GM23338 (cell line): ENCODE data around the gene RGL3. TPM values are rescaled to one million over a fixed set of nuclear protein-coding genes. Genes with fewer than 3 reads are reported as not detected.

Experiments used
- ATAC-seq: fragments of 200-7000 bp; cut with Tn5 transposase; 3 replicates; pipeline ENCODE4 v1.9.1; 2020
- DNase-seq: peaks from one replicate; pipeline ENCODE4 v3.0.0-alpha.2; 2015; ENCODE audit warnings: low spot score
- H2AFZ ChIP-seq: fragments of 200-600 bp; sonication (generic); 2 replicates; pipeline ENCODE4 v1.8.0; 2016; ENCODE audit warnings: antibody characterized with exemption, mild to moderate bottlenecking, moderate library complexity
- H3F3A ChIP-seq: fragments of 200-600 bp; sonication (generic); replicated peaks from 2 replicates; pipeline ENCODE4 v1.8.0; 2017; ENCODE audit warnings: antibody characterized with exemption, mixed run types, low read depth
- H3K27ac ChIP-seq: fragments of 200-600 bp; sonication (generic); 2 replicates; pipeline ENCODE4 v1.6.1; 2016; ENCODE audit warnings: low read depth
- H3K27me3 ChIP-seq: fragments of 200-600 bp; sonication (generic); 2 replicates; pipeline ENCODE4 v1.8.0; 2016; ENCODE audit warnings: mild to moderate bottlenecking, mixed run types, moderate library complexity; ENCODE audit not compliant: insufficient read depth
- H3K36me3 ChIP-seq: fragments of 200-600 bp; sonication (generic); 2 replicates; pipeline ENCODE4 v1.8.0; 2016; ENCODE audit warnings: mild to moderate bottlenecking; ENCODE audit not compliant: insufficient read depth
- H3K4me1 ChIP-seq: fragments of 200-600 bp; sonication (generic); 2 replicates; pipeline ENCODE4 v1.8.0; 2016; ENCODE audit warnings: mild to moderate bottlenecking, moderate library complexity; ENCODE audit not compliant: insufficient read depth
- H3K4me2 ChIP-seq: fragments of 200-600 bp; sonication (generic); 2 replicates; pipeline ENCODE4 v1.7.1; 2017; ENCODE audit warnings: mixed run types
- H3K4me3 ChIP-seq: fragments of 200-600 bp; sonication (generic); 2 replicates; pipeline ENCODE4 v1.6.1; 2016; ENCODE audit warnings: mixed run types
- H3K79me2 ChIP-seq: fragments of 200-600 bp; sonication (generic); replicated peaks from 2 replicates; pipeline ENCODE4 v1.8.0; 2017; ENCODE audit warnings: mild to moderate bottlenecking; ENCODE audit not compliant: insufficient read depth
- H3K9me2 ChIP-seq: fragments of 200-600 bp; sonication (generic); 2 replicates; pipeline ENCODE4 v1.8.0; 2017; ENCODE audit not compliant: insufficient read depth
- H4K20me1 ChIP-seq: fragments of 200-600 bp; sonication (generic); replicated peaks from 2 replicates; pipeline ENCODE4 v1.8.0; 2017; ENCODE audit warnings: mild to moderate bottlenecking; ENCODE audit not compliant: insufficient read depth
- H3K27ac Mint-ChIP-seq: 2 replicates; pipeline ENCODE4 v1.8.0; 2020; ENCODE audit warnings: inconsistent platforms, mild to moderate bottlenecking, moderate library complexity, mixed read lengths
- H3K27me3 Mint-ChIP-seq: 3 replicates; pipeline ENCODE4 v1.8.0; 2022; ENCODE audit warnings: low read depth, mild to moderate bottlenecking, moderate library complexity, mixed read lengths, inconsistent platforms; ENCODE audit not compliant: insufficient read depth, poor library complexity
- H3K36me3 Mint-ChIP-seq: 3 replicates; pipeline ENCODE4 v1.8.0; 2021; ENCODE audit warnings: low read depth, mild to moderate bottlenecking, inconsistent platforms, moderate library complexity, mixed read lengths
- H3K4me1 Mint-ChIP-seq: 3 replicates; pipeline ENCODE4 v1.8.0; 2020; ENCODE audit warnings: mild to moderate bottlenecking, inconsistent platforms, mixed read lengths
- H3K4me3 Mint-ChIP-seq: 3 replicates; pipeline ENCODE4 v1.8.0; 2021; ENCODE audit warnings: moderate library complexity, mild to moderate bottlenecking, inconsistent platforms, mixed read lengths
- H3K9me3 Mint-ChIP-seq: 3 replicates; pipeline ENCODE4 v1.8.0; 2020; ENCODE audit warnings: moderate library complexity, mild to moderate bottlenecking, inconsistent platforms, mixed read lengths
- CREB1 ChIP-seq: fragments of 250-450 bp; sonication (Bioruptor Pico); IDR thresholded peaks from 2 replicates; pipeline ENCODE4 v1.5.0; 2020; ENCODE audit warnings: low read depth, mild to moderate bottlenecking, moderate library complexity
- EZH2 ChIP-seq: fragments of 200-600 bp; sonication (generic); IDR thresholded peaks from one replicate; pipeline ENCODE4 v1.8.0; 2017; ENCODE audit warnings: antibody characterized with exemption, mild to moderate bottlenecking, low read depth; ENCODE audit not compliant: unreplicated experiment
- EZH2phosphoT487 ChIP-seq: fragments of 200-600 bp; sonication (generic); IDR thresholded peaks from one replicate; pipeline ENCODE4 v1.8.1; 2018; ENCODE audit warnings: antibody characterized with exemption; ENCODE audit not compliant: unreplicated experiment
- JUNB ChIP-seq: IDR thresholded peaks from one replicate; pipeline ENCODE4 v1.6.1; 2016; ENCODE audit warnings: antibody characterized with exemption; ENCODE audit not compliant: unreplicated experiment
- NANOG ChIP-seq: IDR thresholded peaks from 2 replicates; pipeline ENCODE4 v1.6.1; 2016; ENCODE audit warnings: antibody characterized with exemption, borderline replicate concordance
- POLR2AphosphoS5 ChIP-seq: IDR thresholded peaks from 2 replicates; pipeline ENCODE4 v1.6.1; 2016; ENCODE audit warnings: antibody characterized with exemption, low read depth
- STAT1 ChIP-seq: IDR thresholded peaks from one replicate; pipeline ENCODE4 v1.6.1; 2016; ENCODE audit warnings: antibody characterized with exemption; ENCODE audit not compliant: unreplicated experiment
- ZNF114 ChIP-seq: fragments of 250-450 bp; sonication (Bioruptor Pico); IDR thresholded peaks from 2 replicates; pipeline ENCODE4 v1.5.0; 2020; ENCODE audit warnings: mild to moderate bottlenecking, moderate library complexity
- ZNF331 ChIP-seq: fragments of 250-450 bp; sonication (Bioruptor Pico); IDR thresholded peaks from 2 replicates; pipeline ENCODE4 v1.5.0; 2020; ENCODE audit warnings: low read depth, mild to moderate bottlenecking, moderate library complexity
- polyA plus RNA-seq: library from polyadenylated mRNA; unstranded; fragments of >200 nt; fragmentation: Nextera tagmentation; extraction: Ambion mirVana; gene quantifications from 2 replicates; pipeline ENCODE4 v1.2.1, GENCODE V29; 2016
- total RNA-seq: library from RNA; depleted of rRNA; stranded (reverse); fragments of >200 nt; shearing (Covaris generic); gene quantifications from 2 replicates; pipeline ENCODE4 v1.2.3, GENCODE V29; 2014
- TF ChIP-seq, protein P1 (sequence below): IDR thresholded peaks from one replicate; pipeline ENCODE4 v1.6.1; 2018; ENCODE audit warnings: antibody characterized with exemption; ENCODE audit not compliant: unreplicated experiment
- TF ChIP-seq, protein P2 (sequence below): IDR thresholded peaks from 2 replicates; pipeline ENCODE4 v1.6.1; 2016; ENCODE audit warnings: antibody characterized with exemption
- TF ChIP-seq, protein P3 (sequence below), 2 experiments: fragments of 200-600 bp in 1 of 2; sonication (generic) in 1 of 2; conservative IDR thresholded peaks; 2 replicates each; pipeline versions ENCODE4 v1.5.1 to v1.6.1; 2016 to 2017; ENCODE audit warnings: antibody characterized with exemption in 2 of 2, low read depth in 2 of 2, mild to moderate bottlenecking in 2 of 2, moderate library complexity in 1 of 2
- TF ChIP-seq, protein P4 (sequence below): fragments of 250-450 bp; sonication (Bioruptor Pico); IDR thresholded peaks from 2 replicates; pipeline ENCODE4 v1.5.0; 2020; ENCODE audit warnings: mild to moderate bottlenecking, moderate library complexity

Gene RGL3
- total and polyA plus RNA-seq, 2 experiments from 2014 or later, result 48.8 to 49.4 TPM

DNA sequence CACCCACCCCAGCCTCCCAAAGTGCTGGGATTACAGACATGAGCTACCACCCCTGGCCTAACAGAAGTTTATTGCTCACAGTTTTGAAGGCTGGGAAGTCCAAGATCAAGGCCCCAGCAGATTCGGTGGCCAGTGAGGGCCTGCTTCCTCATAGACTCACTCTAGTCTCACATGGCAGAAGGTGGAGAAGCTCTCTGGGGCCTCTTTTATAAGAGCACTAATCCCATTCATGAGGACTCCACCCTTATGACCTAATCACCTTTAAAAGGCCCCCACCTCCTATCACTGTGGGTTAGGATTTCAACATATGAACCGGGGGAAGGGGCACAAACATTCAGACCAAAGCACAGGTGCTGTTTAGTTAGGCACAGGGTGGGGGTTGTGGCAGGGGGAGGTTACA is 51.6 kb downstream of the RGL3 start:
- ATAC-seq, result no peak
- no peak for DNase-seq
- Mint-ChIP-seq H3K9me3 (no peaks in the 10 kb centered on the region), H3K4me3 (no peak overlapping the region), H3K27me3 (peaks cover 5% of the 10 kb centered on the region), H3K27ac (no peak overlapping the region), H3K36me3 (peaks cover 7% of the 10 kb centered on the region; the same call in 1 of the 3 replicates), H3K4me1 (no peaks in the 10 kb centered on the region; the same call in 2 of the 3 replicates)
- no peaks in the 10 kb centered on the region for H3K79me2 ChIP-seq
- no peaks in the 10 kb centered on the region for H3K36me3 ChIP-seq
- TF ChIP-seq JUNB, result no peak
- TF ChIP-seq, protein P1, sequence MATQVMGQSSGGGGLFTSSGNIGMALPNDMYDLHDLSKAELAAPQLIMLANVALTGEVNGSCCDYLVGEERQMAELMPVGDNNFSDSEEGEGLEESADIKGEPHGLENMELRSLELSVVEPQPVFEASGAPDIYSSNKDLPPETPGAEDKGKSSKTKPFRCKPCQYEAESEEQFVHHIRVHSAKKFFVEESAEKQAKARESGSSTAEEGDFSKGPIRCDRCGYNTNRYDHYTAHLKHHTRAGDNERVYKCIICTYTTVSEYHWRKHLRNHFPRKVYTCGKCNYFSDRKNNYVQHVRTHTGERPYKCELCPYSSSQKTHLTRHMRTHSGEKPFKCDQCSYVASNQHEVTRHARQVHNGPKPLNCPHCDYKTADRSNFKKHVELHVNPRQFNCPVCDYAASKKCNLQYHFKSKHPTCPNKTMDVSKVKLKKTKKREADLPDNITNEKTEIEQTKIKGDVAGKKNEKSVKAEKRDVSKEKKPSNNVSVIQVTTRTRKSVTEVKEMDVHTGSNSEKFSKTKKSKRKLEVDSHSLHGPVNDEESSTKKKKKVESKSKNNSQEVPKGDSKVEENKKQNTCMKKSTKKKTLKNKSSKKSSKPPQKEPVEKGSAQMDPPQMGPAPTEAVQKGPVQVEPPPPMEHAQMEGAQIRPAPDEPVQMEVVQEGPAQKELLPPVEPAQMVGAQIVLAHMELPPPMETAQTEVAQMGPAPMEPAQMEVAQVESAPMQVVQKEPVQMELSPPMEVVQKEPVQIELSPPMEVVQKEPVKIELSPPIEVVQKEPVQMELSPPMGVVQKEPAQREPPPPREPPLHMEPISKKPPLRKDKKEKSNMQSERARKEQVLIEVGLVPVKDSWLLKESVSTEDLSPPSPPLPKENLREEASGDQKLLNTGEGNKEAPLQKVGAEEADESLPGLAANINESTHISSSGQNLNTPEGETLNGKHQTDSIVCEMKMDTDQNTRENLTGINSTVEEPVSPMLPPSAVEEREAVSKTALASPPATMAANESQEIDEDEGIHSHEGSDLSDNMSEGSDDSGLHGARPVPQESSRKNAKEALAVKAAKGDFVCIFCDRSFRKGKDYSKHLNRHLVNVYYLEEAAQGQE, result no peak
- TF ChIP-seq, protein P2, sequence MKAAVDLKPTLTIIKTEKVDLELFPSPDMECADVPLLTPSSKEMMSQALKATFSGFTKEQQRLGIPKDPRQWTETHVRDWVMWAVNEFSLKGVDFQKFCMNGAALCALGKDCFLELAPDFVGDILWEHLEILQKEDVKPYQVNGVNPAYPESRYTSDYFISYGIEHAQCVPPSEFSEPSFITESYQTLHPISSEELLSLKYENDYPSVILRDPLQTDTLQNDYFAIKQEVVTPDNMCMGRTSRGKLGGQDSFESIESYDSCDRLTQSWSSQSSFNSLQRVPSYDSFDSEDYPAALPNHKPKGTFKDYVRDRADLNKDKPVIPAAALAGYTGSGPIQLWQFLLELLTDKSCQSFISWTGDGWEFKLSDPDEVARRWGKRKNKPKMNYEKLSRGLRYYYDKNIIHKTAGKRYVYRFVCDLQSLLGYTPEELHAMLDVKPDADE, result no peak
- TF ChIP-seq NANOG, result no peak
- TF ChIP-seq, protein P3, sequence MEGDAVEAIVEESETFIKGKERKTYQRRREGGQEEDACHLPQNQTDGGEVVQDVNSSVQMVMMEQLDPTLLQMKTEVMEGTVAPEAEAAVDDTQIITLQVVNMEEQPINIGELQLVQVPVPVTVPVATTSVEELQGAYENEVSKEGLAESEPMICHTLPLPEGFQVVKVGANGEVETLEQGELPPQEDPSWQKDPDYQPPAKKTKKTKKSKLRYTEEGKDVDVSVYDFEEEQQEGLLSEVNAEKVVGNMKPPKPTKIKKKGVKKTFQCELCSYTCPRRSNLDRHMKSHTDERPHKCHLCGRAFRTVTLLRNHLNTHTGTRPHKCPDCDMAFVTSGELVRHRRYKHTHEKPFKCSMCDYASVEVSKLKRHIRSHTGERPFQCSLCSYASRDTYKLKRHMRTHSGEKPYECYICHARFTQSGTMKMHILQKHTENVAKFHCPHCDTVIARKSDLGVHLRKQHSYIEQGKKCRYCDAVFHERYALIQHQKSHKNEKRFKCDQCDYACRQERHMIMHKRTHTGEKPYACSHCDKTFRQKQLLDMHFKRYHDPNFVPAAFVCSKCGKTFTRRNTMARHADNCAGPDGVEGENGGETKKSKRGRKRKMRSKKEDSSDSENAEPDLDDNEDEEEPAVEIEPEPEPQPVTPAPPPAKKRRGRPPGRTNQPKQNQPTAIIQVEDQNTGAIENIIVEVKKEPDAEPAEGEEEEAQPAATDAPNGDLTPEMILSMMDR (conservative IDR thresholded peaks at IDR 0.05; ENCODE audit: low read depth in 2 of 2), result no peak
- TF ChIP-seq, protein P4, sequence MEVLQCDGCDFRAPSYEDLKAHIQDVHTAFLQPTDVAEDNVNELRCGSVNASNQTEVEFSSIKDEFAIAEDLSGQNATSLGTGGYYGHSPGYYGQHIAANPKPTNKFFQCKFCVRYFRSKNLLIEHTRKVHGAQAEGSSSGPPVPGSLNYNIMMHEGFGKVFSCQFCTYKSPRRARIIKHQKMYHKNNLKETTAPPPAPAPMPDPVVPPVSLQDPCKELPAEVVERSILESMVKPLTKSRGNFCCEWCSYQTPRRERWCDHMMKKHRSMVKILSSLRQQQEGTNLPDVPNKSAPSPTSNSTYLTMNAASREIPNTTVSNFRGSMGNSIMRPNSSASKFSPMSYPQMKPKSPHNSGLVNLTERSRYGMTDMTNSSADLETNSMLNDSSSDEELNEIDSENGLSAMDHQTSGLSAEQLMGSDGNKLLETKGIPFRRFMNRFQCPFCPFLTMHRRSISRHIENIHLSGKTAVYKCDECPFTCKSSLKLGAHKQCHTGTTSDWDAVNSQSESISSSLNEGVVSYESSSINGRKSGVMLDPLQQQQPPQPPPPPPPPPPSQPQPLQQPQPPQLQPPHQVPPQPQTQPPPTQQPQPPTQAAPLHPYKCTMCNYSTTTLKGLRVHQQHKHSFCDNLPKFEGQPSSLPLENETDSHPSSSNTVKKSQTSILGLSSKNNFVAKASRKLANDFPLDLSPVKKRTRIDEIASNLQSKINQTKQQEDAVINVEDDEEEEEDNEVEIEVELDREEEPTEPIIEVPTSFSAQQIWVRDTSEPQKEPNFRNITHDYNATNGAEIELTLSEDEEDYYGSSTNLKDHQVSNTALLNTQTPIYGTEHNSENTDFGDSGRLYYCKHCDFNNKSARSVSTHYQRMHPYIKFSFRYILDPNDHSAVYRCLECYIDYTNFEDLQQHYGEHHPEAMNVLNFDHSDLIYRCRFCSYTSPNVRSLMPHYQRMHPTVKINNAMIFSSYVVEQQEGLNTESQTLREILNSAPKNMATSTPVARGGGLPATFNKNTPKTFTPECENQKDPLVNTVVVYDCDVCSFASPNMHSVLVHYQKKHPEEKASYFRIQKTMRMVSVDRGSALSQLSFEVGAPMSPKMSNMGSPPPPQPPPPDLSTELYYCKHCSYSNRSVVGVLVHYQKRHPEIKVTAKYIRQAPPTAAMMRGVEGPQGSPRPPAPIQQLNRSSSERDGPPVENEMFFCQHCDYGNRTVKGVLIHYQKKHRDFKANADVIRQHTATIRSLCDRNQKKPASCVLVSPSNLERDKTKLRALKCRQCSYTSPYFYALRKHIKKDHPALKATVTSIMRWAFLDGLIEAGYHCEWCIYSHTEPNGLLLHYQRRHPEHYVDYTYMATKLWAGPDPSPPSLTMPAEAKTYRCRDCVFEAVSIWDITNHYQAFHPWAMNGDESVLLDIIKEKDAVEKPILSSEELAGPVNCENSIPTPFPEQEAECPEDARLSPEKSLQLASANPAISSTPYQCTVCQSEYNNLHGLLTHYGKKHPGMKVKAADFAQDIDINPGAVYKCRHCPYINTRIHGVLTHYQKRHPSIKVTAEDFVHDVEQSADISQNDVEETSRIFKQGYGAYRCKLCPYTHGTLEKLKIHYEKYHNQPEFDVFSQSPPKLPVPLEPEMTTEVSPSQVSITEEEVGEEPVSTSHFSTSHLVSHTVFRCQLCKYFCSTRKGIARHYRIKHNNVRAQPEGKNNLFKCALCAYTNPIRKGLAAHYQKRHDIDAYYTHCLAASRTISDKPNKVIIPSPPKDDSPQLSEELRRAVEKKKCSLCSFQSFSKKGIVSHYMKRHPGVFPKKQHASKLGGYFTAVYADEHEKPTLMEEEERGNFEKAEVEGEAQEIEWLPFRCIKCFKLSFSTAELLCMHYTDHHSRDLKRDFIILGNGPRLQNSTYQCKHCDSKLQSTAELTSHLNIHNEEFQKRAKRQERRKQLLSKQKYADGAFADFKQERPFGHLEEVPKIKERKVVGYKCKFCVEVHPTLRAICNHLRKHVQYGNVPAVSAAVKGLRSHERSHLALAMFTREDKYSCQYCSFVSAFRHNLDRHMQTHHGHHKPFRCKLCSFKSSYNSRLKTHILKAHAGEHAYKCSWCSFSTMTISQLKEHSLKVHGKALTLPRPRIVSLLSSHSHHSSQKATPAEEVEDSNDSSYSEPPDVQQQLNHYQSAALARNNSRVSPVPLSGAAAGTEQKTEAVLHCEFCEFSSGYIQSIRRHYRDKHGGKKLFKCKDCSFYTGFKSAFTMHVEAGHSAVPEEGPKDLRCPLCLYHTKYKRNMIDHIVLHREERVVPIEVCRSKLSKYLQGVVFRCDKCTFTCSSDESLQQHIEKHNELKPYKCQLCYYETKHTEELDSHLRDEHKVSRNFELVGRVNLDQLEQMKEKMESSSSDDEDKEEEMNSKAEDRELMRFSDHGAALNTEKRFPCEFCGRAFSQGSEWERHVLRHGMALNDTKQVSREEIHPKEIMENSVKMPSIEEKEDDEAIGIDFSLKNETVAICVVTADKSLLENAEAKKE, result no peak
- no peak for TF ChIP-seq ZNF114 (CRISPR knock-in tag)
- no peak for TF ChIP-seq POLR2AphosphoS5
- TF ChIP-seq CREB1 (CRISPR knock-in tag), result no peak
- TF ChIP-seq EZH2, result no peak
- TF ChIP-seq EZH2phosphoT487, result no peak
- no peak for TF ChIP-seq ZNF331
- TF ChIP-seq STAT1, result no peak
- no peaks in the 10 kb centered on the region; the same call in 1 of the 2 replicates for H3K4me1 ChIP-seq
- H4K20me1 ChIP-seq, result peaks cover 5% of the 10 kb centered on the region; the same call in 1 of the 2 replicates
- H3F3A ChIP-seq, result no peaks in the 10 kb centered on the region
- H2AFZ ChIP-seq, result no peak overlapping the region
- H3K4me2 ChIP-seq, result no peak overlapping the region
- H3K27me3 ChIP-seq, result no peaks in the 10 kb centered on the region
- no peaks in the 10 kb centered on the region for H3K9me2 ChIP-seq
- H3K27ac ChIP-seq, result no peak overlapping the region
- no peak overlapping the region for H3K4me3 ChIP-seq
